ENCODE data around the gene BDH1.

DNA sequence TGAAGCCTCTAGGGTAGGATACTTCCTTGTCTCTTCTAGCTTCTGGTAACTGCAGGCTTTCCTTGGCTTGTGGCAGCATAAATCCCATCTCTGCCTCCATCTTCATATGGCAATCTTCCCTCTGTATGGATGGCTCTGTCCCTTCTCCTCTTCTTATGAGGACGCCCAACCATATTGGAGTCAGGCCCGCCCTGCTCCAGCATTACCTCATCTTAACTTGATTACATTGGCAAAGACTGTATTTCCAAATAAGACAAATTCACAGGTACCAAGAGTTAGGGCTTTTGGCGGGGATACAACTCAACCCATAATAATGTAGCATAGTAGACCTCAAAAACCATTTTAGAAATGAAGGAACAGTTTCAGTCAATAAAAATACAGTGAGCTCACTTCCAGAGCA, 75.4 kb downstream of the BDH1 start:
- TF ChIP-seq ZNF274 (CRISPR knock-in tag; IDR thresholded peaks at IDR 0.05) (no peak), POLR2AphosphoS5 (IDR thresholded peaks at IDR 0.05; ENCODE audit: low read depth, low read length) (no peak), ZNF232 (CRISPR knock-in tag; IDR thresholded peaks at IDR 0.05; ENCODE audit: borderline replicate concordance) (no peak), GTF2F1 (IDR thresholded peaks at IDR 0.05; ENCODE audit: low read length) (no peak), SNAPC5 (CRISPR knock-in tag; IDR thresholded peaks at IDR 0.05; ENCODE audit: borderline replicate concordance) (no peak), GABPB1 (CRISPR knock-in tag; IDR thresholded peaks at IDR 0.05) (no peak), FOXP1 (IDR thresholded peaks at IDR 0.05) (no peak), FOXP1 (CRISPR knock-in tag; IDR thresholded peaks at IDR 0.05) (no peak), CREB3 (CRISPR knock-in tag; IDR thresholded peaks at IDR 0.05) (no peak), THAP11 (CRISPR knock-in tag; IDR thresholded peaks at IDR 0.05) (no peak)
